Ureter (tissue), 1 donor: Measurements from ENCODE around the gene NPY4R2. TPM values are rescaled to one million over a fixed set of nuclear protein-coding genes. Genes with fewer than 3 reads are reported as not detected.
"Not testable (repeated sequence)": the region's sequence is repeated elsewhere in the genome, so short reads cannot be mapped to it uniquely, and the experiment has no call there.

ENCODE experiments used
- DNase-seq: peaks from one replicate; pipeline ENCODE4 v3.0.0-alpha.2; 2020; ENCODE audit warnings: low spot score
- total RNA-seq: library from RNA; stranded (reverse); gene quantifications from one replicate; pipeline ENCODE4 v1.2.4, GENCODE V29; 2023
- donor health status: DM: yes; HTN: yes; CAD: no.

NPY4R2 gene
- not detected for total RNA-seq

- DNase-seq, result not testable (repeated sequence)
Observed at GRCh38 chr10:47918475-47918874, at the start of gene NPY4R2. TSS of gene NPY4R2 (plus strand) at chr10:47918662. CDS start at chr10:47921988, 3,326 bp downstream.

- not testable (repeated sequence) for DNase-seq
Observed at GRCh38 chr10:47870887-47871286, 47.6 kb upstream of the NPY4R2 start.

GRCh38 chr10:47871485-47872180, 46.8 kb upstream of the NPY4R2 start:
- not testable (repeated sequence) for DNase-seq

- DNase-seq, result not testable (repeated sequence)
Observed at GRCh38 chr10:47872236-47872635, 46.2 kb upstream of the NPY4R2 start.

- not testable (repeated sequence) for DNase-seq
Observed at GRCh38 chr10:47884239-47884638, 34.2 kb upstream of the NPY4R2 start.

- not testable (repeated sequence) for DNase-seq
Observed at GRCh38 chr10:47884934-47885333, 33.5 kb upstream of the NPY4R2 start.

GRCh38 chr10:47886356-47886755, 32.1 kb upstream of the NPY4R2 start:
- DNase-seq, result not testable (repeated sequence)

- not testable (repeated sequence) for DNase-seq
Observed at GRCh38 chr10:47886827-47887226, 31.6 kb upstream of the NPY4R2 start.

GRCh38 chr10:47890737-47891136, 27.7 kb upstream of the NPY4R2 start:
- DNase-seq, result not testable (repeated sequence)

- DNase-seq, result not testable (repeated sequence)
Observed at GRCh38 chr10:47892494-47893261, 25.8 kb upstream of the NPY4R2 start.

GRCh38 chr10:47894571-47894970, 23.9 kb upstream of the NPY4R2 start:
- DNase-seq, result not testable (repeated sequence)

- not testable (repeated sequence) for DNase-seq
Observed at GRCh38 chr10:47897813-47898212, 20.6 kb upstream of the NPY4R2 start.

GRCh38 chr10:47909333-47909732, 9.1 kb upstream of the NPY4R2 start:
- DNase-seq, result not testable (repeated sequence)

- DNase-seq, result not testable (repeated sequence)
Observed at GRCh38 chr10:47910486-47910885, 8.0 kb upstream of the NPY4R2 start.

- DNase-seq, result not testable (repeated sequence)
Observed at GRCh38 chr10:47914052-47914451, 4.4 kb upstream of the NPY4R2 start.

GRCh38 chr10:47915849-47916548, 2.5 kb upstream of the NPY4R2 start:
- DNase-seq, result not testable (repeated sequence)

- DNase-seq, result not testable (repeated sequence)
Observed at GRCh38 chr10:47920610-47921009, 2.1 kb downstream of the NPY4R2 start.

- DNase-seq, result not testable (repeated sequence)
Observed at GRCh38 chr10:47922503-47922902, 4.0 kb downstream of the NPY4R2 start.

- not testable (repeated sequence) for DNase-seq
Observed at GRCh38 chr10:47924628-47925027, 6.2 kb downstream of the NPY4R2 start.

- DNase-seq, result not testable (repeated sequence)
Observed at GRCh38 chr10:47927147-47927916, 8.9 kb downstream of the NPY4R2 start.

GRCh38 chr10:47928225-47928624, 9.8 kb downstream of the NPY4R2 start:
- not testable (repeated sequence) for DNase-seq
